CD4-positive, alpha-beta T cell treated with Interleukin-1 beta for 1 hour (primary cell): ENCODE data around the gene MAPK4.
"Not testable (repeated sequence)": the region's sequence is repeated elsewhere in the genome, so short reads cannot be mapped to it uniquely, and the experiment has no call there.

Experiments
- DNase-seq, 2 donors: peaks; one replicate each; pipeline ENCODE4 v3.0.0-alpha.2; 2020 to 2022

MAPK4 gene

DNA sequence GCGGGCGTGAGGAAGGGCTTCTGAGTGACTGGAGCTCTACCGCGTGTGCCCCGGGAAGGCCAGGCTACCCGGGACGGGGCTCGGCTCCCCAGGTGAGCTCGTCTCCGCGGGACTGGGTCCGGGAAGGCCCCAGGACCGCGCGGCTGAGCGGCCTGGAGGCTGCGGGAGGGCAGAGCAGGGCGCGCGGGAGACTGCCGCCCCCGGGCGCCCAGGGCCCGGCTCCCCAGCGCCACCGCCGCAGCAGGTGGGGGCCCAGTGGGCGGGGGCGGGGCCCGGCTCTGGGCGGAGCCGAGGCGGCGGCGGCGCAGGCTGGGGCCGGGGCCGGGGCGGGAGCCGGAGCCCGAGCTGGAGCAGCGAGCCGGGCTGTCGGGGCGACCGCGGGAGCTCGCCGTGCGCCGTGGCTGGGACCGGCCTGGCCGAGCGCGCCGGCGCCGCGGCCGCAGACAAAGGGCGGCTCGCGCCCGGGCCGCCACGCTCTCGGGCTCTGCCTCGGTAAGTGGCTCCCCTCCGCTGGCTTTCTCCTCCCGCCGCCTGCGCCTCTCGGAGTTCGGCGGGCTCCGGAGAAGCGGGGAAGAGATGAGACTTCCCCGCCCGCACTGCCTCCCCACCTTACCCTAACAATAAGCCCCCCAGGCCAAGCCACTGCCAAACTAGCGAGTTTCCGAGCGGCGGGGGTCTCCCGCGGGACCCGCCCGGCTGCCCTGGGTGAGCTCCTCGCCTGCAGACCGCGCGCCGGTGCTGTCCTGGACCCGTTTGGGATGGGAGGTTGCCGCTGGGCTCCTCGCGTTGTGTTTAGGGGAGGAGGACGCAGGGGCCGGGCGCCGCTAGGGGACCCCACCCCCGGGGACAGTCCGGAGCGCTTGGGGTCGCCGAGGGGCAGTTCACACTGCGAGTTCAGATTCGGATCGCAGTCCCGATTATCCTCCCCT, at the start of gene MAPK4:
Gene MAPK4 (plus strand): TSS at position 336 of the 929 bp plus-strand sequence. CDS start 103,872 bp downstream, outside the sequence.
- DNase-seq = no peak

GRCh38 chr18:50517277-50517676, 42.6 kb upstream of the MAPK4 start:
- not testable (repeated sequence) for DNase-seq

GRCh38 chr18:50518787-50519546, 40.9 kb upstream of the MAPK4 start:
- no peak for DNase-seq

DNA sequence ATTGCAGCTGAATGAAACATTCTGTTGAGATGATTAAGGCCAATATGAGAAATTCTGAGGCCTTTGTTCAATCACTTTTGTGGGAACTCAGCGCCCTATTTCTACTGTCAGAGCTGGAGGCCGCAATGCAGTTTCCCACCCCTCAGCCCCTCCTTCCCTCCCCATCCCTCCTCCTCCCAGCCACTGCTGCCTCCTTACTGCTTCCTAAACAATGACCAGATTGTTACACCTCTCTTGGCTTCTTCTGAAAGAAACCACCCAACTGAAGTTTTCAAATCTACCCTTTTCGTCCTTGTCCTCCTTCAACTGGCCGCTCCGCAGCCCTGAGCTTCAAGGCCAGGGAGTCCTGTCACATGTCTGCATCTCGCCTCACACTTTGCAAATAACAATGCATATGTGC, 36.7 kb upstream of the MAPK4 start:
- DNase-seq = no peak

- no peak for DNase-seq
Observed at GRCh38 chr18:50527636-50528307, 32.1 kb upstream of the MAPK4 start.

DNA sequence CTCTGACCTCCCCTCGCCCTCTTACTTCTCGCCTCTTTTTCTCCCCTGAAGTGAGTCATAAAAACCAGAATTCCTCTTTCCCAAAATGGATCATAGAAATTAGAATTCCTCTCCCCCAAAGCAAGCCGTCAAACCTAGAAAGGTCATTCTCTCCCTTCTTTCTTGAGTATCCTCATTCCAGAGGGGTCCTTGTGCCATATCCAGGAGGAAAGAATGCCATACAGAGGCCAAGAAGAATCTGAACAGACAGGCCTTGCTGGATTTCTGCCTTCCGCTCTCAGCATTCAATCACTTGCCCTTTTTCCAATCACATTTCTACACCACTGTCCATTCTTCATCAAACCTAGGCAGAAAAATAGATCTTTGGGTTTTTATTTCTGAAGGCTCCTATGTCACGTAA, 31.1 kb upstream of the MAPK4 start:
- no peak for DNase-seq

DNA sequence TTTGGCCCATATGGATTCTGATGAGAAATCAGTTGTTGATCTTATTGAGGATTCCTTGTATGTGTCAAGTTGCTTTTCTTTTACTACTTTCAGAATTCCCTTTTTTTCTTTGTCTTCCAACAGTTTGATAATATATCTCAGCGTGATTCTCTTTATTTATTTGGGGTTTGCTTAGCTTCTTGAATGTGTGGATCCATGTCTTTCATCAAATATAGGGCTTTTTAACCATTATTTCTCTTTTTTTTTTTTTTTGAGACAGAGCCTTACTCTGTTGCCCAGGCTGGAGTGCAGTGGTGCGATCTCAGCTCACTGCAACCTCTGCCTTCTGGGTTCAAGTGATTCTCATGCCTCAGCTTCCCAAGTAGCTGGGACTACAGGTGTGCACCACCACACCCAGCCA, 26.1 kb upstream of the MAPK4 start:
- DNase-seq = not testable (repeated sequence)

DNA sequence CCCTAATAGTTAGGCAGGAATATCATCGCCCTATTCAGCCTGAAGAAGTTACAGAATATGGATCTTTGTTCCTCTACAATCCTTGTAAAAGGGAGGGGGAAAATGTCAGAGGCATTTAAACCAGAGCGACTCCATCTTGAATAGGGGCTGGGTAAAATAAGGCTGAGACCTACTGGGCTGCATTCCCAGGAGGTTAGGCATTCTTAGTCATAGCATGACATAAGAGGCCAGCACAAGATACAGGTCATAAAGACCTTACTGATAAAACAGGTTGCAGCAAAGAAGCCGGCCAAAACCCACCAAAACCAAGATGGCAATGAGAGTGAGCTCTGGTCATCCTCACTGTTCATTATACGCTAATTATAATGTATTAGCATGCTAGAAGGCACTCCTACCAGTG, 15.4 kb upstream of the MAPK4 start:
- DNase-seq = not testable (repeated sequence)

DNA sequence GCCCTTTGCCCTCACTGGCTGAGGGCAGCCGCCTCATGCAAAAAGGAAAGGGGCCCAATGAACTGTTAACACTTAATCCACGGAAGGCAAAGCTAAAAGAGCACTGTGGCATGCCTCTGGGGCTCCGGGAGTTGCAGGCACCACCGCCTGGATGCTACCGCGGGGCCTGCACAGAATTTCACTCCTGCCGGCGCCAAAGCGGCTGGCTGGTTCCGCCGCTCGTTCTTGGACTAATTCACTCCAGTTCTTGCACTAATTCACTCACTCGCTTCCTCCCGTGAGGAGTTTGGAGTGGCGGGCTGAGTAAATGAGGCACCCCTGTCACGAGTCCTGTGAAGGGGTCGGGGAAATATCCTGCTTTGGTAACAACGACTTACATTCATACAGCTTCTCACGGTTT, 14.0 kb upstream of the MAPK4 start:
- no peak for DNase-seq

DNA sequence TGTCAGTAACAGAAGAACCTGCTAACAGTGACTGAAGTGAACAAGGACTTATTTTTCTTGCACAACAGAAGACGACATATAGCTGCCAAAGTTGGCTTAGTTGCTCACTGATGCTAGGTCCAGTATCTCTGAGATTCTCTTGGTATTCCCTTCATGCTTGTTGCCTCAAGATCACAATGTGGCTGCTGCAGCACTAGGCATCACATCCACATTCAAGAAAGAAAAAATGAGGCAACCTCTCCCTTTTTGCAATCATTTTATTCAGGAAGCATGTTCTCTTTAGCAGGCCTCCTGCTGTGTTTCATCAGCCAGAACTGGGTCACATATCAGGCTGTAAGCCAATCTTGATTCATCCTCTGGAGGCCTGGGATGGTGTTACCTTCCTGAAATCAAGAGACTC, 11.7 kb upstream of the MAPK4 start:
- no peak for DNase-seq

GRCh38 chr18:50551651-50552050, 8.2 kb upstream of the MAPK4 start:
- DNase-seq = not testable (repeated sequence)

- no peak for DNase-seq
Observed at GRCh38 chr18:50558157-50558556, 1.7 kb upstream of the MAPK4 start.

DNA sequence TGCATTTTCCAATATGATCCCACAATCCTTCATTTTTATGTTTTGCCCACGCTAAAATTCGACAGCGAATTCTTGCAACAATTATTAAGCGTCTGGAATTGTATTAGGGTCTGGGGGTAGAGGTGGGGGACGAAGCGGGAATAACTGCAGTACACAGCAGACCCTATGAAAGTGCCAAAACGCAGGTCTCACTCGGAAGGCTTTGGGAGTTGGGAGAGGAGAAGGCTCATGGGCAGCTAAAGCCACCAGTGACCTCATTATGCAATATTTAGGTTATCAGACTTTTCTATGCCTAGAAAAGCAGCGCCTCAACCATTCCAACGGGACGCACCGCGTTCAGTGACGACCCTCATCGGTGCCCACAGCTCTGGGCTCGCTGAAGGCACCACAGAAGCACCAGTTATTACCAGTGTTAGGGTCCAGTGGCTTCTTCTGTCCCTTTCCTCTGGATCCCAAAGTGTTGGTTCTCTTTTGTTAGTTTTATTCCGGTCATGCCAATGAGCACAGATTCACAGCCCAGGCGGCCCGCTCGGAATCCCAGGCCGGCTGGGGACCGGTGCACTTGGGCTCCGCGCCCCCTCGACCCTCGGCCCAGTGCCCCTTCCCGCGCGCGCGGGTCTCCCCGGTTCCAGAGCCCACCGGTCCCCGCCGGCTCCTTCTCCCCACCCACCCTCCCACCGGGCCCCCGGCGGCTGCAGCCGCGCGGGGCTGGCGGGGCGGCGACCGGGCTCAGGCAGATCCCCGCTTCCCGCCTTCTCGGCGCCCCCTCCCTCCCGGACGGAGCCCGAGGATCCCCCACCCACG, 737 bp upstream of the MAPK4 start:
- DNase-seq = no peak

GRCh38 chr18:50560681-50561629, 1.1 kb downstream of the MAPK4 start:
- DNase-seq = no peak

DNA sequence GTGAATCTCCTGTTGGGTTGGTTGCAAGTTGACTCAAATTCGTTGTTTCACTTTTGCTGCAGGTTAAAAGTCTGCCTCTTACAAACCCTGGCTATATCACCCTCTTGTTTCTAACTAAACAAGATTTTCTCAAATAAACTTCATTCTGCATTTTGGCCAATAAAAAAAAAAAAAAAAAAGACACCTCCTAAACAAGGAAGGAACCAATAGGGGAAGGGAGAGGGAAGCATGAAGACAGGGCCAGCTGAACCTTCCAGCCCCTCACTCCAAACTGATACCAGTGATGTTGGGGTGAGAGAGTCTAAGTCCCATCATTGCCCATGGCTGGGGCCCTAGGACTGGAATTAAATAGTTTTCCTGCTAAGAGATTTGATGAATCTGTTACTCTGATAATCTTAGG, 2.4 kb downstream of the MAPK4 start:
- not testable (repeated sequence) for DNase-seq

DNA sequence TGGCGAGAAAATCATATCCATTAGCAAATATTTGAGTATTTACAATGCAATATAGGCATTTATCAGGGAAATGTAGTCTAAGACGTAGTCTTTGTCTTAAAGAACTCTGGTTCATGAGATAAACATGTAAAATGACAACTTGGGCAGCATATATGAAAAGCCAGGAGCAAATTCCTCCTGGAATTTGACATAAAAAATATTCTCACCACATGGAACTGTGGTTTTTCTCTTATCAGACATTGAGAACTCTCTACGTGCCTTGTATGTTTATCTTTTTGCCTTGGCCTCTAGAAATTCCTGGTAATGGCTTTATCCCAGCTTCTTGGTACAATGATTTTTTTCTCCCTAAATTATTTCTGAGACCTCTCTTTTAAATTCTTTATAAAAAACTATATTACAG, 2.8 kb downstream of the MAPK4 start:
- no peak for DNase-seq

GRCh38 chr18:50563376-50563775, 3.5 kb downstream of the MAPK4 start:
- no peak for DNase-seq

GRCh38 chr18:50569930-50570329, 10.0 kb downstream of the MAPK4 start:
- DNase-seq = no peak

DNA sequence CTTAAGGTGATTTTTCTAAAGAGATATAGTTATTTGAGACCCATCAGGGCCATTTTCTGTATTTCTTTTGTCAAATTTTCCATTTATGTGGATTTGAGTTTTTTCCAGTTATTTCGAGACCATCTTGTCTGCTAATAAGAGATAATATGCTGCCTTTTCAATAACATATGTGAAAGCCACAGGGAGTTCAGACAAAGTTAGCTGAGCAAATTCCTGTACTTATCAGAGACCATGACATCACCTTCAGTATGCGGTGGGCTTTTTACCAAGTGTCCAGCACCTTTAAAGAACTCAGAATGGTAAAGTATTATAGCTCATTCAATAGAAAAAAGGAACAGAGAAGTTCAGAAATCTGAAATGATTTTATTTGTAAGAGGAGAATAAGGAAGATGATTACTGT, 11.7 kb downstream of the MAPK4 start:
- DNase-seq = no peak

- not testable (repeated sequence) for DNase-seq
Observed at GRCh38 chr18:50573196-50573595, 13.3 kb downstream of the MAPK4 start.

DNA sequence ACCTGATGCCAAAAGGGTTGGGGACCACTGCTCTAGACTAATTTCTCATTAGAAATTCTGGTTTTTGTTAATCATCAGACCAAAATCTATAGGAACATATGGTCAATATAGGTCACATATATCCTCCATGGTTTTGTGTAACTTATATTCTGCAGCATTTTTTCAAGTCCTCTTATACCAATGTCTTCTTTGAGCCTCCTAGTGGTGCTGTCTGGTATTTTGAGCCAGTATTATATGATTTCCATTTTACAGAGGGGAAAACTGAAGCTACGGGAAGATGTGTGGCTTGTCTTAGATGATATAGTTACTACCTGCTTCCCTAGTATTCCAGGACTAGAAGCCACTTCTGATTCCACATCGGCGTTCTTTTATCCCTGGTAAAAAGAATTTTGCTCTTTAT, 13.8 kb downstream of the MAPK4 start:
- DNase-seq = no peak
